Ascending aorta (tissue), 2 donors: ENCODE data around the gene TRIM17. TPM values are rescaled to one million over a fixed set of nuclear protein-coding genes. Genes with fewer than 3 reads are reported as not detected.

Experiments
- DNase-seq, 2 donors: peaks; one replicate each; pipeline ENCODE4 v3.0.0-alpha.2; 2019; ENCODE audit warnings: low spot score in 2 of 2
- H3K27ac ChIP-seq, 2 donors: fragments of 200-600 bp; sonication (generic); one replicate each; pipeline ENCODE4 v1.5.1; 2016 to 2017; ENCODE audit warnings: mild to moderate bottlenecking in 1 of 2
- H3K27me3 ChIP-seq: fragments of 200-600 bp; sonication (generic); one replicate; pipeline ENCODE4 v1.5.1; 2017
- H3K36me3 ChIP-seq, 2 donors: fragments of 200-600 bp; sonication (generic); one replicate each; pipeline ENCODE4 v1.5.1; 2016
- H3K4me1 ChIP-seq, 2 donors: fragments of 200-600 bp; sonication (generic); one replicate each; pipeline ENCODE4 v1.5.1; 2016 to 2017; ENCODE audit warnings: mild to moderate bottlenecking in 1 of 2
- H3K4me3 ChIP-seq, 2 donors: fragments of 200-600 bp; sonication (generic); one replicate each; pipeline ENCODE4 v1.5.1; 2016 to 2017; ENCODE audit warnings: mild to moderate bottlenecking in 1 of 2
- H3K9me3 ChIP-seq, 2 donors: fragments of 200-600 bp; sonication (generic); one replicate each; pipeline ENCODE4 v1.5.1; 2016
- CTCF ChIP-seq, 3 experiments: fragments of 200-600 bp in 2 of 3; fragments of 450-650 bp in 1 of 3; sonication (generic) in 2 of 3; IDR thresholded peaks; one replicate each; pipeline ENCODE4 v1.5.1; 2016 to 2019; ENCODE audit warnings: antibody characterized with exemption in 3 of 3, mild to moderate bottlenecking in 1 of 3, moderate library complexity in 1 of 3
- intact Hi-C: fragments of 100-400 bp; cut with DNase I; formaldehyde crosslinking; loops from one replicate; pipeline ENCODE4 v1.15.1; 2023
- total RNA-seq: library from RNA; depleted of rRNA; stranded (reverse); fragments of >200 nt; gene quantifications from one replicate; pipeline ENCODE4 v1.1.0, GENCODE V29; 2016

The TRIM17 gene
- total RNA-seq, 1 donor from 2014 or later = not detected

- intact Hi-C loops = no loop called here
- Histone ChIP-seq H3K27ac (no peak overlapping the region), H3K36me3 (no peaks in the 10 kb centered on the region), H3K4me1 (peaks cover 3 to 5% of the 10 kb centered on the region in 2 donors), H3K9me3 (no peaks in the 10 kb centered on the region), H3K27me3 (no peaks in the 10 kb centered on the region), H3K4me3 (no peak overlapping the region)
- TF ChIP-seq CTCF (IDR thresholded peaks at IDR 0.05) = no peak
- no peak for DNase-seq
These were observed 30.2 kb upstream of the TRIM17 start for GRCh38 chr1:228446852-228447251.

GRCh38 chr1:228445843-228446650 is 29.4 kb upstream of the TRIM17 start:
- H3K4me3 ChIP-seq = peak overlapping the region; percentile 9 to 59
- no peak for DNase-seq
- peaks cover 3 to 5% of the 10 kb centered on the region in 2 donors for H3K4me1 ChIP-seq
- no peaks in the 10 kb centered on the region for H3K27me3 ChIP-seq
- intact Hi-C loops = no loop called here
- no peak overlapping the region for H3K27ac ChIP-seq
- no peaks in the 10 kb centered on the region for H3K9me3 ChIP-seq
- no peaks in the 10 kb centered on the region for H3K36me3 ChIP-seq
- no peak for TF ChIP-seq CTCF (IDR thresholded peaks at IDR 0.05)

GRCh38 chr1:228445490-228445842 is 28.8 kb upstream of the TRIM17 start:
- H3K36me3 ChIP-seq = no peaks in the 10 kb centered on the region
- no peak overlapping the region for H3K27ac ChIP-seq
- no peaks in the 10 kb centered on the region for H3K27me3 ChIP-seq
- H3K4me1 ChIP-seq = peaks cover 3 to 5% of the 10 kb centered on the region in 2 donors
- TF ChIP-seq CTCF (IDR thresholded peaks at IDR 0.05) = no peak
- H3K4me3 ChIP-seq = peak overlapping the region; percentile 9 to 59
- no peaks in the 10 kb centered on the region for H3K9me3 ChIP-seq
- intact Hi-C loops = no loop called here
- no peak for DNase-seq

- TF ChIP-seq CTCF (IDR thresholded peaks at IDR 0.05) = no peak
- Histone ChIP-seq H3K27ac (no peak overlapping the region), H3K4me1 (peaks cover 3 to 5% of the 10 kb centered on the region in 2 donors), H3K27me3 (no peaks in the 10 kb centered on the region), H3K4me3 (no peak overlapping the region), H3K36me3 (no peaks in the 10 kb centered on the region), H3K9me3 (no peaks in the 10 kb centered on the region)
- no peak for DNase-seq
- intact Hi-C loops = no loop called here
These were observed 26.7 kb upstream of the TRIM17 start for GRCh38 chr1:228443395-228443794.

- intact Hi-C loops = no loop called here
- TF ChIP-seq CTCF (IDR thresholded peaks at IDR 0.05) = no peak
- no peaks in the 10 kb centered on the region for H3K9me3 ChIP-seq
- no peak for DNase-seq
- peaks cover 0 to 5% of the 10 kb centered on the region in 2 donors for H3K4me1 ChIP-seq
- no peak overlapping the region for H3K4me3 ChIP-seq
- H3K27ac ChIP-seq = no peak overlapping the region
- H3K36me3 ChIP-seq = no peaks in the 10 kb centered on the region
- no peaks in the 10 kb centered on the region for H3K27me3 ChIP-seq
These were observed 24.3 kb upstream of the TRIM17 start for GRCh38 chr1:228440761-228441500.
